ENCODE data around the gene CIAO2B. TPM values are rescaled to one million over a fixed set of nuclear protein-coding genes. Genes with fewer than 3 reads are reported as not detected.

The CIAO2B gene
- total RNA-seq, 2 donors from 2014 or later = 75.3 to 118 TPM

DNA sequence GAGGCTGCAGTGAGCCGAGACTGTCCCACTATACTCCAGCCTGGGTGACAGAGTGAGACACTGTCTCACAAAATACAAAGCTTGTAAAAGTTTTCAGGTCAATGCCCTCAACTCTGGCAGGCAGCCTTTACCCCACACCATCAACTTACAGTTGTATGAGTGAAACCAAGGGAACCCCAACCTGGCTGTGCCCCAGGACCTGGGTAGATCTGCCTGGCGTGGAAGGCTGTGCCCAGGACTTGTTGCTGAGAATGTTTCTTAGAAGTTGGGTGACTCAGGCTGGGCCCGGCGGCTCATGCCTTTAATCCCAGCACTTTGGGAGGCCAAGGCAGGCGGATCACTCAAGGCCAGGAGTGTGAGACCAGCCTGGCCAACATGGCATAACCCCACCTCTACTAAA is 34.6 kb upstream of the CIAO2B start:
- no peaks in the 10 kb centered on the region for H3K36me3 ChIP-seq

DNA sequence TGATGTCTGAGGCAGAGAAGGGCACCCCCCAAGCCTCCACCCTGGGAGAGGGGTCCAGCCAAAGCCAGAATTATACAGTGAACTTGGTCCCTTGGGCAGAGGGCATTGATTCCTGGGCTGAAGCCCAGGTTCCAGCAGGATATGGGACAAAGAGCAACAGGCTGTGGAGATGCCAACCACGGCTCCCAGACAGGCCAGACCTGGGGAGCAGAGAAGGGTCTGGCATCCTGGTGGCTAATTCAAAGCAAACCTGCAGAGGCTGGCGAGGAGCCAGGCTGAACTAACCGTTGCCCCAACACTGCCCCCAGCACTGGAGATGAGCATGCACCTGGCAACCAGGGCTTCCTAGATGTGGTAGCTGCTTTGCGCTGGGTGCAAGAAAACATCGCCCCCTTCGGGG is 29.8 kb upstream of the CIAO2B start:
- no peaks in the 10 kb centered on the region for H3K4me1 ChIP-seq
- H3K27me3 ChIP-seq = no peaks in the 10 kb centered on the region
- TF ChIP-seq, protein P1, sequence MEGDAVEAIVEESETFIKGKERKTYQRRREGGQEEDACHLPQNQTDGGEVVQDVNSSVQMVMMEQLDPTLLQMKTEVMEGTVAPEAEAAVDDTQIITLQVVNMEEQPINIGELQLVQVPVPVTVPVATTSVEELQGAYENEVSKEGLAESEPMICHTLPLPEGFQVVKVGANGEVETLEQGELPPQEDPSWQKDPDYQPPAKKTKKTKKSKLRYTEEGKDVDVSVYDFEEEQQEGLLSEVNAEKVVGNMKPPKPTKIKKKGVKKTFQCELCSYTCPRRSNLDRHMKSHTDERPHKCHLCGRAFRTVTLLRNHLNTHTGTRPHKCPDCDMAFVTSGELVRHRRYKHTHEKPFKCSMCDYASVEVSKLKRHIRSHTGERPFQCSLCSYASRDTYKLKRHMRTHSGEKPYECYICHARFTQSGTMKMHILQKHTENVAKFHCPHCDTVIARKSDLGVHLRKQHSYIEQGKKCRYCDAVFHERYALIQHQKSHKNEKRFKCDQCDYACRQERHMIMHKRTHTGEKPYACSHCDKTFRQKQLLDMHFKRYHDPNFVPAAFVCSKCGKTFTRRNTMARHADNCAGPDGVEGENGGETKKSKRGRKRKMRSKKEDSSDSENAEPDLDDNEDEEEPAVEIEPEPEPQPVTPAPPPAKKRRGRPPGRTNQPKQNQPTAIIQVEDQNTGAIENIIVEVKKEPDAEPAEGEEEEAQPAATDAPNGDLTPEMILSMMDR (IDR thresholded peaks at IDR 0.05) = no peak
- H3K4me3 ChIP-seq = no peak overlapping the region
- H3K9me3 ChIP-seq = no peaks in the 10 kb centered on the region
- H3K27ac ChIP-seq = no peak overlapping the region
- no peaks in the 10 kb centered on the region for H3K36me3 ChIP-seq
- no peak for DNase-seq (ENCODE audit: low spot score)

More for the DNA sequence above, 34.6 kb upstream of the CIAO2B start:
- Histone ChIP-seq H3K27ac (no peak overlapping the region), H3K9me3 (no peaks in the 10 kb centered on the region), H3K27me3 (no peaks in the 10 kb centered on the region), H3K4me3 (no peak overlapping the region), H3K4me1 (no peaks in the 10 kb centered on the region)
- TF ChIP-seq, protein P1 (IDR thresholded peaks at IDR 0.05) = no peak
- DNase-seq (ENCODE audit: low spot score) = no peak

DNA sequence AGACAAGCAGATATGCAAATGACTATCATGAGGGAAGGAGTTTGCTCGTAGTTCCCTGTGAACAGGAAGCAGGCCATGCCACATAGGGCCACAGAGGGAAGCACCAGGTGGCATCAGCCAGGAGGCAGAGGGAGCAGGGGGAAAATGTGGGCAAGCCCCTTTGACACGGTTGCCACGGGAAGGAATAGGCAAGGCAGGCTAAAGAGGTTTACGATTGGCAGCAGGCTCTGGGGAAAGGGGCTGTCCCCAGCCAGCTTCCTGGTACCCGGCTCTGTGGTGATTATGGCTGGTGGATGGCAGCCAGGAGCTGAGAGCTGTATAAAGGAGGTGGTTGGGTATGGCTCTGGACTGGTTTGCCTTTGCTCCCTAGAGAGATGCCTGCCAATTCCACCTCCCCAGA is 27.7 kb upstream of the CIAO2B start:
- Histone ChIP-seq H3K36me3 (no peaks in the 10 kb centered on the region), H3K27me3 (no peaks in the 10 kb centered on the region), H3K27ac (no peak overlapping the region), H3K9me3 (no peaks in the 10 kb centered on the region), H3K4me3 (no peak overlapping the region), H3K4me1 (no peaks in the 10 kb centered on the region)
- no peak for DNase-seq (ENCODE audit: low spot score)
- TF ChIP-seq, protein P1 (IDR thresholded peaks at IDR 0.05) = no peak

DNA sequence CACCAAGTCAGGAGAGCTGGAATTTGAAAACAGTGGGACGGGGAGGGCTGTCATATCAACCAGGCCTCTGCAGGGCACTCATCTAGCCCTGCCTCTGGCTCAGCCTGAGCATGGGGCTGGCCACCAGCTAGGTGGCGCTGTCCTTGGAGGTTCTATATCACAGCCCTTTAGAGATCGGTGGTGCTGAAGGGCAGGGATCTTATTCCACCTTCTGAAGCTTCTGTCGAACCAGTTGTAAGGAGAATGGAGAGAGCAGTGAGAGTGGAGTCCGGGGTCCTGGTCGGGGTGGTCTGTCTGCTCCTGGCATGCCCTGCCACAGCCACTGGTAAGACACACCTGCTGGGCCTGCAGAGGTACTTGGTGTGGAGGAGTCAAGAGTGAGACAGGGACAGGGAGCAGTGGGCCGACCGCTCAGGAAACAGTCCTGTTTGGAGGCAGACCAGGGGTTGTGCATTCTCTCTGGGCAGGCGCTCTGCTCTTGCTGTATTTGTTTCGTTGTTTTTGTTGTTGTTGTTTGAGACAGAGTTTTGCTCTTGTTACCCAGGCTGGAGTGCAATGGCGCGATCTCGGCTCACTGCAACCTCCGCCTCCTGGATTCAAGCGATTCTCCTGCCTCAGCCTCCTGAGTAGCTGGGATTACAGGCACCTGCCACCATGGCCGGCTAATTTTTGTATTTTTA is 27.0 kb upstream of the CIAO2B start, which contains the start of gene CES3:
CES3 (plus strand) TSS at position 202 of the 680 bp plus-strand sequence; CDS start at position 244, 42 bp downstream.
- no peak within 1 kb of the TSS for H3K4me3 ChIP-seq
- H3K9me3 ChIP-seq = no peaks in the 10 kb centered on the region
- no peaks in the 10 kb centered on the region for H3K4me1 ChIP-seq
- no peak for DNase-seq (ENCODE audit: low spot score)
- H3K36me3 ChIP-seq = no peaks in the 10 kb centered on the region
- H3K27me3 ChIP-seq = no peaks in the 10 kb centered on the region
- no peak within 1 kb of the TSS for H3K27ac ChIP-seq
- TF ChIP-seq, protein P1 (IDR thresholded peaks at IDR 0.05) = peak; percentile 43 to 68

DNA sequence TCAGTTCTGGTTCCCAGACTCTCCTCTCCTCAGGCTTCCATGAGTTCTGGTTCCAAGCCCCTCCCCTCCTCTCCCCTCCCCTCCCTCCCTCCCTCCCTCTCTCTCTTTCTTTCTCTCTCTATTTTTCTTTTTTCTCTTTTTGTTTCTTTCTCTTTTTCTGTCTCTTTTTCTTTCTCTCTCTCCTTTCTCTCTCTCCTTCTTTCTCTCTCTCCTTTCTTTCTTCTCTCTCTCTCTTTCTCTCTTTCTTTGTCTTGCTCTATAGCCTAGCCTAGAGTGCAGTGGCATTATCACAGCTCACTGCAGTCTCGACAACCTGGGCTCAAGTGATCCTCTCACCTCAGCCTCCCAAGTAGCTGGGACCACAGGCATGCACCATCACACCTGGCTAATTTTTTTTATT is 26.1 kb upstream of the CIAO2B start:
- TF ChIP-seq, protein P1 (IDR thresholded peaks at IDR 0.05) = no peak
- no peaks in the 10 kb centered on the region for H3K27me3 ChIP-seq
- H3K4me1 ChIP-seq = no peaks in the 10 kb centered on the region
- no peak overlapping the region for H3K27ac ChIP-seq
- no peaks in the 10 kb centered on the region for H3K9me3 ChIP-seq
- H3K4me3 ChIP-seq = no peak overlapping the region
- H3K36me3 ChIP-seq = no peaks in the 10 kb centered on the region
- DNase-seq (ENCODE audit: low spot score) = no peak

DNA sequence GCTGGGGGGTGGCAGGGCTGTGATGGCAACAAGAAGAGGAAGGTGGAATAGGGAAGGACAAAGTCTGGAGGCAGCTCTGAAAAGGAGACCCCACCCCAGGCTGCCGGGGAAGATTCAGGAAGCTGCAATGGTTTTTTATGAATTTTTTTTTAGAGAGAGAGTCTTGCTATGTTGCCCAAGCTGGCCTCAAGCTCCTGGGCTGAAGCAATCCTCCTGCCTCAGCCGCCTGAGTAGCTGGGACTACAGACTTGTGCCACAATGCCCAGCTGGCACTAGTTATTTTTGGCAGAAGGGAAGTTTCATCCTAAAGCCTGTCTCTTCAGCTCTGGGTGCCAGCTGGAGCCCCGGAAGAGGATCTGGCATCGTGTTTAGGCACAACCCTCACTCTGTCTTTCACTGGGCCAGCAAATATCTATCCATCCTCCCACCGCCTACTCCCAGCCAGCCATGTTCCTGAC is 25.5 kb upstream of the CIAO2B start:
- Histone ChIP-seq H3K27me3 (no peaks in the 10 kb centered on the region), H3K4me3 (no peak overlapping the region), H3K9me3 (no peaks in the 10 kb centered on the region), H3K36me3 (no peaks in the 10 kb centered on the region), H3K4me1 (no peaks in the 10 kb centered on the region), H3K27ac (no peak overlapping the region)
- TF ChIP-seq, protein P1 (IDR thresholded peaks at IDR 0.05) = no peak
- no peak for DNase-seq (ENCODE audit: low spot score)
